OCI-LY1 (cell line): Measurements from ENCODE around the gene RARRES1.

Experiments used
- H2AFZ ChIP-seq: fragments of 200-600 bp; sonication (generic), shearing (Covaris generic); 2 replicates; pipeline ENCODE4 v1.6.0; 2014; ENCODE audit warnings: antibody characterized with exemption, mild to moderate bottlenecking, low read length
- H3F3A ChIP-seq: fragments of 200-600 bp; sonication (generic), shearing (Covaris generic); 2 replicates; pipeline ENCODE4 v1.6.0; 2014; ENCODE audit warnings: mild to moderate bottlenecking, antibody characterized with exemption, low read length, moderate library complexity; ENCODE audit not compliant: insufficient read depth
- H3K27ac ChIP-seq: fragments of 200-600 bp; sonication (generic); 2 replicates; pipeline ENCODE4 v1.5.1; 2014; ENCODE audit warnings: low read length, mixed run types, mild to moderate bottlenecking, low read depth; ENCODE audit not compliant: poor library complexity, severe bottlenecking
- H3K27me3 ChIP-seq: fragments of 200-600 bp; sonication (generic); 2 replicates; pipeline ENCODE4 v1.6.0; 2014; ENCODE audit warnings: antibody characterized with exemption, mild to moderate bottlenecking, low read length, moderate library complexity; ENCODE audit not compliant: insufficient read depth
- H3K36me3 ChIP-seq: fragments of 200-600 bp; sonication (generic); 2 replicates; pipeline ENCODE4 v1.6.1; 2014; ENCODE audit warnings: mild to moderate bottlenecking, antibody characterized with exemption, low read length, moderate library complexity, mixed read lengths; ENCODE audit not compliant: insufficient read depth
- H3K4me1 ChIP-seq: fragments of 200-600 bp; sonication (generic); 2 replicates; pipeline ENCODE4 v1.5.1; 2014; ENCODE audit warnings: mild to moderate bottlenecking, low read length, moderate library complexity; ENCODE audit not compliant: insufficient read depth, severe bottlenecking
- H3K4me2 ChIP-seq: fragments of 200-600 bp; sonication (generic), shearing (Covaris generic); 2 replicates; pipeline ENCODE4 v1.6.1; 2014; ENCODE audit warnings: low read length
- H3K4me3 ChIP-seq: fragments of 200-600 bp; sonication (generic); 2 replicates; pipeline ENCODE4 v1.5.1; 2014; ENCODE audit warnings: low read length, low read depth, mild to moderate bottlenecking, mixed read lengths; ENCODE audit not compliant: poor library complexity, severe bottlenecking
- H3K79me2 ChIP-seq: fragments of 200-600 bp; shearing (Covaris generic); 2 replicates; pipeline ENCODE4 v1.6.1; 2016; ENCODE audit warnings: mixed run types, low read length, mixed read lengths; ENCODE audit not compliant: insufficient read depth
- H3K9ac ChIP-seq: fragments of 200-600 bp; sonication (generic), shearing (Covaris generic); 2 replicates; pipeline ENCODE4 v1.6.1; 2014; ENCODE audit warnings: mild to moderate bottlenecking, low read length, mixed read lengths
- H3K9me2 ChIP-seq: fragments of 200-600 bp; sonication (generic), shearing (Covaris generic); 2 replicates; pipeline ENCODE4 v1.6.1; 2014; ENCODE audit warnings: low read depth, mild to moderate bottlenecking, low read length, mixed read lengths
- H3K9me3 ChIP-seq: fragments of 200-600 bp; shearing (Covaris generic); 2 replicates; pipeline ENCODE4 v1.6.1; 2014; ENCODE audit warnings: low read length, mixed read lengths
- H4K20me1 ChIP-seq: fragments of 200-600 bp; sonication (generic), shearing (Covaris generic); 2 replicates; pipeline ENCODE4 v1.6.0; 2016; ENCODE audit warnings: mild to moderate bottlenecking, low read length; ENCODE audit not compliant: insufficient read depth
- EZH2 ChIP-seq: fragments of 200-600 bp; sonication (generic), shearing (Covaris generic); IDR thresholded peaks from 2 replicates; pipeline ENCODE4 v1.8.0; 2017; ENCODE audit warnings: borderline replicate concordance, mixed run types, mild to moderate bottlenecking, antibody characterized with exemption, low read length, moderate library complexity, mixed read lengths
- TF ChIP-seq, protein P1 (sequence below): fragments of 200-600 bp; sonication (generic), shearing (Covaris generic); IDR thresholded peaks from 2 replicates; pipeline ENCODE4 v1.5.1; 2017; ENCODE audit warnings: mild to moderate bottlenecking, antibody characterized with exemption, low read length, moderate library complexity, mixed read lengths

The RARRES1 gene

DNA sequence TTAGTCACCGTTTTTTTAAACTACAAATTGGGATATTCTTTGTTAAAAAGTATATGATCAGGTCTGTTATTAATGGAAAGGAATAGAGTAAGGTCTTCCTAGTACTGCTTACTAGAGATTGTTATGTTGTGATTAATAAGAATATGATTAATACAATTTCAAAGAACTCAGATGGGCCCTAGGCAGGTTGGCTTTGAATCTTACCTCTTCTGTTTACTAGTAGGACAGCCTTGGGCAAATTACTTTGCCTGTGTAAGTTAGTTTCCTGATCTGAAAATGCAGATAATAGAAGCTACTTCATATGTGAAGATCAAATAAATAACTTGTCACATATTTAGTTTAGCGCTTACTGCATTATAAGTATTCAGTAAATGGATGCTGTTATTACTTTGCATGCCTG, 81.1 kb downstream of the RARRES1 start:
- no peaks in the 10 kb centered on the region for H3F3A ChIP-seq
- no peak overlapping the region for H2AFZ ChIP-seq

GRCh38 chr3:158649791-158650190, 82.5 kb downstream of the RARRES1 start:
- H3K27ac ChIP-seq = no peak overlapping the region
- peaks cover 4% of the 10 kb centered on the region; the same call in 1 of the 2 replicates for H3F3A ChIP-seq
- TF ChIP-seq, protein P1, sequence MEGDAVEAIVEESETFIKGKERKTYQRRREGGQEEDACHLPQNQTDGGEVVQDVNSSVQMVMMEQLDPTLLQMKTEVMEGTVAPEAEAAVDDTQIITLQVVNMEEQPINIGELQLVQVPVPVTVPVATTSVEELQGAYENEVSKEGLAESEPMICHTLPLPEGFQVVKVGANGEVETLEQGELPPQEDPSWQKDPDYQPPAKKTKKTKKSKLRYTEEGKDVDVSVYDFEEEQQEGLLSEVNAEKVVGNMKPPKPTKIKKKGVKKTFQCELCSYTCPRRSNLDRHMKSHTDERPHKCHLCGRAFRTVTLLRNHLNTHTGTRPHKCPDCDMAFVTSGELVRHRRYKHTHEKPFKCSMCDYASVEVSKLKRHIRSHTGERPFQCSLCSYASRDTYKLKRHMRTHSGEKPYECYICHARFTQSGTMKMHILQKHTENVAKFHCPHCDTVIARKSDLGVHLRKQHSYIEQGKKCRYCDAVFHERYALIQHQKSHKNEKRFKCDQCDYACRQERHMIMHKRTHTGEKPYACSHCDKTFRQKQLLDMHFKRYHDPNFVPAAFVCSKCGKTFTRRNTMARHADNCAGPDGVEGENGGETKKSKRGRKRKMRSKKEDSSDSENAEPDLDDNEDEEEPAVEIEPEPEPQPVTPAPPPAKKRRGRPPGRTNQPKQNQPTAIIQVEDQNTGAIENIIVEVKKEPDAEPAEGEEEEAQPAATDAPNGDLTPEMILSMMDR = no peak
- no peak for TF ChIP-seq EZH2
- peaks cover 82% of the 10 kb centered on the region for H3K36me3 ChIP-seq
- H2AFZ ChIP-seq = no peak overlapping the region
- H3K79me2 ChIP-seq = peaks cover 20% of the 10 kb centered on the region
- H3K4me2 ChIP-seq = no peak overlapping the region
- H3K9me2 ChIP-seq = no peaks in the 10 kb centered on the region
- H3K4me3 ChIP-seq = no peak overlapping the region
- no peaks in the 10 kb centered on the region for H3K27me3 ChIP-seq
- peaks cover 16% of the 10 kb centered on the region for H3K4me1 ChIP-seq
- H3K9ac ChIP-seq = no peak overlapping the region
- H4K20me1 ChIP-seq = no peaks in the 10 kb centered on the region
- H3K9me3 ChIP-seq = no peaks in the 10 kb centered on the region

More for the DNA sequence above, 81.1 kb downstream of the RARRES1 start:
- no peaks in the 10 kb centered on the region for H3K9me2 ChIP-seq
- H3K79me2 ChIP-seq = peaks cover 6% of the 10 kb centered on the region; the same call in 1 of the 2 replicates
- no peak for TF ChIP-seq EZH2
- TF ChIP-seq, protein P1 = no peak
- H3K27me3 ChIP-seq = no peaks in the 10 kb centered on the region
- no peak overlapping the region for H3K9ac ChIP-seq
- H3K9me3 ChIP-seq = no peaks in the 10 kb centered on the region
- H3K27ac ChIP-seq = no peak overlapping the region
- H3K4me1 ChIP-seq = peaks cover 2% of the 10 kb centered on the region
- H4K20me1 ChIP-seq = no peaks in the 10 kb centered on the region
- no peak overlapping the region for H3K4me3 ChIP-seq
- H3K4me2 ChIP-seq = no peak overlapping the region
- peaks cover 92% of the 10 kb centered on the region for H3K36me3 ChIP-seq
